GM23338 (cell line): ENCODE measurements around the gene HPX. TPM values are rescaled to one million over a fixed set of nuclear protein-coding genes. Genes with fewer than 3 reads are reported as not detected.

Source experiments
- ATAC-seq: fragments of 200-7000 bp; cut with Tn5 transposase; 3 replicates; pipeline ENCODE4 v1.9.1; 2020
- DNase-seq: peaks from one replicate; pipeline ENCODE4 v3.0.0-alpha.2; 2015; ENCODE audit warnings: low spot score
- H2AFZ ChIP-seq: fragments of 200-600 bp; sonication (generic); 2 replicates; pipeline ENCODE4 v1.8.0; 2016; ENCODE audit warnings: antibody characterized with exemption, mild to moderate bottlenecking, moderate library complexity
- H3F3A ChIP-seq: fragments of 200-600 bp; sonication (generic); replicated peaks from 2 replicates; pipeline ENCODE4 v1.8.0; 2017; ENCODE audit warnings: antibody characterized with exemption, mixed run types, low read depth
- H3K27ac ChIP-seq: fragments of 200-600 bp; sonication (generic); 2 replicates; pipeline ENCODE4 v1.6.1; 2016; ENCODE audit warnings: low read depth
- H3K27me3 ChIP-seq: fragments of 200-600 bp; sonication (generic); 2 replicates; pipeline ENCODE4 v1.8.0; 2016; ENCODE audit warnings: mild to moderate bottlenecking, mixed run types, moderate library complexity; ENCODE audit not compliant: insufficient read depth
- H3K36me3 ChIP-seq: fragments of 200-600 bp; sonication (generic); 2 replicates; pipeline ENCODE4 v1.8.0; 2016; ENCODE audit warnings: mild to moderate bottlenecking; ENCODE audit not compliant: insufficient read depth
- H3K4me1 ChIP-seq: fragments of 200-600 bp; sonication (generic); 2 replicates; pipeline ENCODE4 v1.8.0; 2016; ENCODE audit warnings: mild to moderate bottlenecking, moderate library complexity; ENCODE audit not compliant: insufficient read depth
- H3K4me2 ChIP-seq: fragments of 200-600 bp; sonication (generic); 2 replicates; pipeline ENCODE4 v1.7.1; 2017; ENCODE audit warnings: mixed run types
- H3K4me3 ChIP-seq: fragments of 200-600 bp; sonication (generic); 2 replicates; pipeline ENCODE4 v1.6.1; 2016; ENCODE audit warnings: mixed run types
- H3K79me2 ChIP-seq: fragments of 200-600 bp; sonication (generic); replicated peaks from 2 replicates; pipeline ENCODE4 v1.8.0; 2017; ENCODE audit warnings: mild to moderate bottlenecking; ENCODE audit not compliant: insufficient read depth
- H3K9me2 ChIP-seq: fragments of 200-600 bp; sonication (generic); 2 replicates; pipeline ENCODE4 v1.8.0; 2017; ENCODE audit not compliant: insufficient read depth
- H4K20me1 ChIP-seq: fragments of 200-600 bp; sonication (generic); replicated peaks from 2 replicates; pipeline ENCODE4 v1.8.0; 2017; ENCODE audit warnings: mild to moderate bottlenecking; ENCODE audit not compliant: insufficient read depth
- H3K27ac Mint-ChIP-seq: 2 replicates; pipeline ENCODE4 v1.8.0; 2020; ENCODE audit warnings: inconsistent platforms, mild to moderate bottlenecking, moderate library complexity, mixed read lengths
- H3K27me3 Mint-ChIP-seq: 3 replicates; pipeline ENCODE4 v1.8.0; 2022; ENCODE audit warnings: low read depth, mild to moderate bottlenecking, moderate library complexity, mixed read lengths, inconsistent platforms; ENCODE audit not compliant: insufficient read depth, poor library complexity
- H3K36me3 Mint-ChIP-seq: 3 replicates; pipeline ENCODE4 v1.8.0; 2021; ENCODE audit warnings: low read depth, mild to moderate bottlenecking, inconsistent platforms, moderate library complexity, mixed read lengths
- H3K4me1 Mint-ChIP-seq: 3 replicates; pipeline ENCODE4 v1.8.0; 2020; ENCODE audit warnings: mild to moderate bottlenecking, inconsistent platforms, mixed read lengths
- H3K4me3 Mint-ChIP-seq: 3 replicates; pipeline ENCODE4 v1.8.0; 2021; ENCODE audit warnings: moderate library complexity, mild to moderate bottlenecking, inconsistent platforms, mixed read lengths
- H3K9me3 Mint-ChIP-seq: 3 replicates; pipeline ENCODE4 v1.8.0; 2020; ENCODE audit warnings: moderate library complexity, mild to moderate bottlenecking, inconsistent platforms, mixed read lengths
- CREB1 ChIP-seq: fragments of 250-450 bp; sonication (Bioruptor Pico); IDR thresholded peaks from 2 replicates; pipeline ENCODE4 v1.5.0; 2020; ENCODE audit warnings: low read depth, mild to moderate bottlenecking, moderate library complexity
- EZH2 ChIP-seq: fragments of 200-600 bp; sonication (generic); IDR thresholded peaks from one replicate; pipeline ENCODE4 v1.8.0; 2017; ENCODE audit warnings: antibody characterized with exemption, mild to moderate bottlenecking, low read depth; ENCODE audit not compliant: unreplicated experiment
- EZH2phosphoT487 ChIP-seq: fragments of 200-600 bp; sonication (generic); IDR thresholded peaks from one replicate; pipeline ENCODE4 v1.8.1; 2018; ENCODE audit warnings: antibody characterized with exemption; ENCODE audit not compliant: unreplicated experiment
- JUNB ChIP-seq: IDR thresholded peaks from one replicate; pipeline ENCODE4 v1.6.1; 2016; ENCODE audit warnings: antibody characterized with exemption; ENCODE audit not compliant: unreplicated experiment
- NANOG ChIP-seq: IDR thresholded peaks from 2 replicates; pipeline ENCODE4 v1.6.1; 2016; ENCODE audit warnings: antibody characterized with exemption, borderline replicate concordance
- POLR2AphosphoS5 ChIP-seq: IDR thresholded peaks from 2 replicates; pipeline ENCODE4 v1.6.1; 2016; ENCODE audit warnings: antibody characterized with exemption, low read depth
- STAT1 ChIP-seq: IDR thresholded peaks from one replicate; pipeline ENCODE4 v1.6.1; 2016; ENCODE audit warnings: antibody characterized with exemption; ENCODE audit not compliant: unreplicated experiment
- ZNF114 ChIP-seq: fragments of 250-450 bp; sonication (Bioruptor Pico); IDR thresholded peaks from 2 replicates; pipeline ENCODE4 v1.5.0; 2020; ENCODE audit warnings: mild to moderate bottlenecking, moderate library complexity
- ZNF331 ChIP-seq: fragments of 250-450 bp; sonication (Bioruptor Pico); IDR thresholded peaks from 2 replicates; pipeline ENCODE4 v1.5.0; 2020; ENCODE audit warnings: low read depth, mild to moderate bottlenecking, moderate library complexity
- polyA plus RNA-seq: library from polyadenylated mRNA; unstranded; fragments of >200 nt; fragmentation: Nextera tagmentation; extraction: Ambion mirVana; gene quantifications from 2 replicates; pipeline ENCODE4 v1.2.1, GENCODE V29; 2016
- total RNA-seq: library from RNA; depleted of rRNA; stranded (reverse); fragments of >200 nt; shearing (Covaris generic); gene quantifications from 2 replicates; pipeline ENCODE4 v1.2.3, GENCODE V29; 2014
- TF ChIP-seq, protein P1 (sequence below): fragments of 250-450 bp; sonication (Bioruptor Pico); IDR thresholded peaks from 2 replicates; pipeline ENCODE4 v1.5.0; 2020; ENCODE audit warnings: mild to moderate bottlenecking, moderate library complexity
- TF ChIP-seq, protein P2 (sequence below): IDR thresholded peaks from 2 replicates; pipeline ENCODE4 v1.6.1; 2016; ENCODE audit warnings: antibody characterized with exemption
- TF ChIP-seq, protein P3 (sequence below): IDR thresholded peaks from one replicate; pipeline ENCODE4 v1.6.1; 2018; ENCODE audit warnings: antibody characterized with exemption; ENCODE audit not compliant: unreplicated experiment

HPX gene
- total and polyA plus RNA-seq, 2 experiments from 2014 or later: 0.47 to 0.63 TPM

DNA sequence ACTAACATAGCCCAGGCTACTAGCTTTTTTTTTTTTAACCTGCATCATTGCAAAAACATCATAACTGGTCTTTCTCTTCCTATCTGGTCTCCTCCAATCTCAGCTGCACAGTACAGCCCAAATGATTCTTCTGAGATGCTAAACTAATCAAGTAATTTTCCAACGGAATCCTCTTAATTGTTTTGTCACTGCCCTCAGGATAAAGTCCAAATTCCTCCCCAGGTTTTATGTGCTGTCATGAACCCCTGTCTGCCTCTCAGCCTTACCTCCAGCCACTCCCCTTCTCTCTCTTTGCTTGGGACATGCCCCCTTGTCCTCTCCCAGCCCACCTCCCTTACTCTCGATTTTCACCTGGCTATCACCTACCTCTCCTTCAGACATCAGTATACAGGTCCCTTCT lies 34.4 kb downstream of the HPX start:
- DNase-seq (no peak), ATAC-seq (no peak)
- Histone ChIP-seq H3F3A (no peaks in the 10 kb centered on the region), H3K4me3 (no peak overlapping the region), H3K4me2 (no peak overlapping the region), H3K4me1 (peaks cover 5% of the 10 kb centered on the region; the same call in 1 of the 2 replicates), H3K9me2 (no peaks in the 10 kb centered on the region), H3K27me3 (no peaks in the 10 kb centered on the region), H3K79me2 (no peaks in the 10 kb centered on the region), H4K20me1 (no peaks in the 10 kb centered on the region), H2AFZ (no peak overlapping the region), H3K27ac (no peak overlapping the region), H3K36me3 (no peaks in the 10 kb centered on the region)
- no peaks in the 10 kb centered on the region; the same call in 2 of the 3 replicates for H3K36me3 Mint-ChIP-seq
- H3K27ac Mint-ChIP-seq: no peak overlapping the region
- TF ChIP-seq NANOG: no peak
- TF ChIP-seq STAT1: no peak
- H3K4me3 Mint-ChIP-seq: no peak overlapping the region; the same call in 2 of the 3 replicates
- peaks cover 11% of the 10 kb centered on the region for H3K27me3 Mint-ChIP-seq
- H3K4me1 Mint-ChIP-seq: peaks cover 16% of the 10 kb centered on the region
- H3K9me3 Mint-ChIP-seq: no peaks in the 10 kb centered on the region

DNA sequence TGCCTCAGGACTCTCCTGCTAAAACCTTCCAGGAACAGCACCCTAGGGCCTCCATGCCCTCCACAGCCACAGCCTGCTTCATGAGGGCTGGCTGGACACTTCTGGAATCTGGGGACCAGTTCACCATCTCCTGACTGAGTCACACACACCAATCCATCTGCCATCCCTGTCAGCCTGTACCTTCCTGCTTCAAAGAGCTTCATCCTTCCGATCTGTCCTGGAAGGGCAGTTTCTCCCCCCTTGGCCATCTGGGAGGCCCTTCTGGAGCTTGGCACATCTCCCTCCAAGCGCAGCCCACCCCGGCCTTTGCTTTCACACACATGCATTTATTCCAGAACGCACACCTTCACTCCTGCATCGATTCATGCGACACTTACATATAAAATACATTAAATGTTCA lies 34.9 kb downstream of the HPX start:
- no peak overlapping the region; the same call in 2 of the 3 replicates for H3K4me3 Mint-ChIP-seq
- Histone ChIP-seq H2AFZ (no peak overlapping the region), H3K4me2 (peak overlapping the region; percentile 65; the same call in 1 of the 2 replicates), H3K79me2 (no peaks in the 10 kb centered on the region), H3K4me1 (peaks cover 5% of the 10 kb centered on the region; the same call in 1 of the 2 replicates), H3K27me3 (no peaks in the 10 kb centered on the region), H3F3A (no peaks in the 10 kb centered on the region), H3K9me2 (no peaks in the 10 kb centered on the region), H4K20me1 (no peaks in the 10 kb centered on the region), H3K4me3 (no peak overlapping the region), H3K27ac (no peak overlapping the region), H3K36me3 (no peaks in the 10 kb centered on the region)
- DNase-seq (no peak), ATAC-seq (no peak)
- H3K36me3 Mint-ChIP-seq: no peaks in the 10 kb centered on the region; the same call in 2 of the 3 replicates
- peaks cover 16% of the 10 kb centered on the region for H3K4me1 Mint-ChIP-seq
- H3K9me3 Mint-ChIP-seq: no peaks in the 10 kb centered on the region
- H3K27me3 Mint-ChIP-seq: peaks cover 11% of the 10 kb centered on the region
- no peak overlapping the region for H3K27ac Mint-ChIP-seq
- TF ChIP-seq, protein P1, sequence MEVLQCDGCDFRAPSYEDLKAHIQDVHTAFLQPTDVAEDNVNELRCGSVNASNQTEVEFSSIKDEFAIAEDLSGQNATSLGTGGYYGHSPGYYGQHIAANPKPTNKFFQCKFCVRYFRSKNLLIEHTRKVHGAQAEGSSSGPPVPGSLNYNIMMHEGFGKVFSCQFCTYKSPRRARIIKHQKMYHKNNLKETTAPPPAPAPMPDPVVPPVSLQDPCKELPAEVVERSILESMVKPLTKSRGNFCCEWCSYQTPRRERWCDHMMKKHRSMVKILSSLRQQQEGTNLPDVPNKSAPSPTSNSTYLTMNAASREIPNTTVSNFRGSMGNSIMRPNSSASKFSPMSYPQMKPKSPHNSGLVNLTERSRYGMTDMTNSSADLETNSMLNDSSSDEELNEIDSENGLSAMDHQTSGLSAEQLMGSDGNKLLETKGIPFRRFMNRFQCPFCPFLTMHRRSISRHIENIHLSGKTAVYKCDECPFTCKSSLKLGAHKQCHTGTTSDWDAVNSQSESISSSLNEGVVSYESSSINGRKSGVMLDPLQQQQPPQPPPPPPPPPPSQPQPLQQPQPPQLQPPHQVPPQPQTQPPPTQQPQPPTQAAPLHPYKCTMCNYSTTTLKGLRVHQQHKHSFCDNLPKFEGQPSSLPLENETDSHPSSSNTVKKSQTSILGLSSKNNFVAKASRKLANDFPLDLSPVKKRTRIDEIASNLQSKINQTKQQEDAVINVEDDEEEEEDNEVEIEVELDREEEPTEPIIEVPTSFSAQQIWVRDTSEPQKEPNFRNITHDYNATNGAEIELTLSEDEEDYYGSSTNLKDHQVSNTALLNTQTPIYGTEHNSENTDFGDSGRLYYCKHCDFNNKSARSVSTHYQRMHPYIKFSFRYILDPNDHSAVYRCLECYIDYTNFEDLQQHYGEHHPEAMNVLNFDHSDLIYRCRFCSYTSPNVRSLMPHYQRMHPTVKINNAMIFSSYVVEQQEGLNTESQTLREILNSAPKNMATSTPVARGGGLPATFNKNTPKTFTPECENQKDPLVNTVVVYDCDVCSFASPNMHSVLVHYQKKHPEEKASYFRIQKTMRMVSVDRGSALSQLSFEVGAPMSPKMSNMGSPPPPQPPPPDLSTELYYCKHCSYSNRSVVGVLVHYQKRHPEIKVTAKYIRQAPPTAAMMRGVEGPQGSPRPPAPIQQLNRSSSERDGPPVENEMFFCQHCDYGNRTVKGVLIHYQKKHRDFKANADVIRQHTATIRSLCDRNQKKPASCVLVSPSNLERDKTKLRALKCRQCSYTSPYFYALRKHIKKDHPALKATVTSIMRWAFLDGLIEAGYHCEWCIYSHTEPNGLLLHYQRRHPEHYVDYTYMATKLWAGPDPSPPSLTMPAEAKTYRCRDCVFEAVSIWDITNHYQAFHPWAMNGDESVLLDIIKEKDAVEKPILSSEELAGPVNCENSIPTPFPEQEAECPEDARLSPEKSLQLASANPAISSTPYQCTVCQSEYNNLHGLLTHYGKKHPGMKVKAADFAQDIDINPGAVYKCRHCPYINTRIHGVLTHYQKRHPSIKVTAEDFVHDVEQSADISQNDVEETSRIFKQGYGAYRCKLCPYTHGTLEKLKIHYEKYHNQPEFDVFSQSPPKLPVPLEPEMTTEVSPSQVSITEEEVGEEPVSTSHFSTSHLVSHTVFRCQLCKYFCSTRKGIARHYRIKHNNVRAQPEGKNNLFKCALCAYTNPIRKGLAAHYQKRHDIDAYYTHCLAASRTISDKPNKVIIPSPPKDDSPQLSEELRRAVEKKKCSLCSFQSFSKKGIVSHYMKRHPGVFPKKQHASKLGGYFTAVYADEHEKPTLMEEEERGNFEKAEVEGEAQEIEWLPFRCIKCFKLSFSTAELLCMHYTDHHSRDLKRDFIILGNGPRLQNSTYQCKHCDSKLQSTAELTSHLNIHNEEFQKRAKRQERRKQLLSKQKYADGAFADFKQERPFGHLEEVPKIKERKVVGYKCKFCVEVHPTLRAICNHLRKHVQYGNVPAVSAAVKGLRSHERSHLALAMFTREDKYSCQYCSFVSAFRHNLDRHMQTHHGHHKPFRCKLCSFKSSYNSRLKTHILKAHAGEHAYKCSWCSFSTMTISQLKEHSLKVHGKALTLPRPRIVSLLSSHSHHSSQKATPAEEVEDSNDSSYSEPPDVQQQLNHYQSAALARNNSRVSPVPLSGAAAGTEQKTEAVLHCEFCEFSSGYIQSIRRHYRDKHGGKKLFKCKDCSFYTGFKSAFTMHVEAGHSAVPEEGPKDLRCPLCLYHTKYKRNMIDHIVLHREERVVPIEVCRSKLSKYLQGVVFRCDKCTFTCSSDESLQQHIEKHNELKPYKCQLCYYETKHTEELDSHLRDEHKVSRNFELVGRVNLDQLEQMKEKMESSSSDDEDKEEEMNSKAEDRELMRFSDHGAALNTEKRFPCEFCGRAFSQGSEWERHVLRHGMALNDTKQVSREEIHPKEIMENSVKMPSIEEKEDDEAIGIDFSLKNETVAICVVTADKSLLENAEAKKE (CRISPR knock-in tag): no peak
- TF ChIP-seq, protein P2, sequence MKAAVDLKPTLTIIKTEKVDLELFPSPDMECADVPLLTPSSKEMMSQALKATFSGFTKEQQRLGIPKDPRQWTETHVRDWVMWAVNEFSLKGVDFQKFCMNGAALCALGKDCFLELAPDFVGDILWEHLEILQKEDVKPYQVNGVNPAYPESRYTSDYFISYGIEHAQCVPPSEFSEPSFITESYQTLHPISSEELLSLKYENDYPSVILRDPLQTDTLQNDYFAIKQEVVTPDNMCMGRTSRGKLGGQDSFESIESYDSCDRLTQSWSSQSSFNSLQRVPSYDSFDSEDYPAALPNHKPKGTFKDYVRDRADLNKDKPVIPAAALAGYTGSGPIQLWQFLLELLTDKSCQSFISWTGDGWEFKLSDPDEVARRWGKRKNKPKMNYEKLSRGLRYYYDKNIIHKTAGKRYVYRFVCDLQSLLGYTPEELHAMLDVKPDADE: no peak
- no peak for TF ChIP-seq NANOG
- no peak for TF ChIP-seq EZH2
- TF ChIP-seq POLR2AphosphoS5: no peak
- TF ChIP-seq ZNF114 (CRISPR knock-in tag): no peak
- TF ChIP-seq CREB1: no peak
- TF ChIP-seq, protein P3, sequence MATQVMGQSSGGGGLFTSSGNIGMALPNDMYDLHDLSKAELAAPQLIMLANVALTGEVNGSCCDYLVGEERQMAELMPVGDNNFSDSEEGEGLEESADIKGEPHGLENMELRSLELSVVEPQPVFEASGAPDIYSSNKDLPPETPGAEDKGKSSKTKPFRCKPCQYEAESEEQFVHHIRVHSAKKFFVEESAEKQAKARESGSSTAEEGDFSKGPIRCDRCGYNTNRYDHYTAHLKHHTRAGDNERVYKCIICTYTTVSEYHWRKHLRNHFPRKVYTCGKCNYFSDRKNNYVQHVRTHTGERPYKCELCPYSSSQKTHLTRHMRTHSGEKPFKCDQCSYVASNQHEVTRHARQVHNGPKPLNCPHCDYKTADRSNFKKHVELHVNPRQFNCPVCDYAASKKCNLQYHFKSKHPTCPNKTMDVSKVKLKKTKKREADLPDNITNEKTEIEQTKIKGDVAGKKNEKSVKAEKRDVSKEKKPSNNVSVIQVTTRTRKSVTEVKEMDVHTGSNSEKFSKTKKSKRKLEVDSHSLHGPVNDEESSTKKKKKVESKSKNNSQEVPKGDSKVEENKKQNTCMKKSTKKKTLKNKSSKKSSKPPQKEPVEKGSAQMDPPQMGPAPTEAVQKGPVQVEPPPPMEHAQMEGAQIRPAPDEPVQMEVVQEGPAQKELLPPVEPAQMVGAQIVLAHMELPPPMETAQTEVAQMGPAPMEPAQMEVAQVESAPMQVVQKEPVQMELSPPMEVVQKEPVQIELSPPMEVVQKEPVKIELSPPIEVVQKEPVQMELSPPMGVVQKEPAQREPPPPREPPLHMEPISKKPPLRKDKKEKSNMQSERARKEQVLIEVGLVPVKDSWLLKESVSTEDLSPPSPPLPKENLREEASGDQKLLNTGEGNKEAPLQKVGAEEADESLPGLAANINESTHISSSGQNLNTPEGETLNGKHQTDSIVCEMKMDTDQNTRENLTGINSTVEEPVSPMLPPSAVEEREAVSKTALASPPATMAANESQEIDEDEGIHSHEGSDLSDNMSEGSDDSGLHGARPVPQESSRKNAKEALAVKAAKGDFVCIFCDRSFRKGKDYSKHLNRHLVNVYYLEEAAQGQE: no peak
- TF ChIP-seq JUNB: no peak
- no peak for TF ChIP-seq ZNF331
- TF ChIP-seq EZH2phosphoT487: no peak
- TF ChIP-seq STAT1: no peak
